ENCODE results near the gene CTBP1. TPM values are rescaled to one million over a fixed set of nuclear protein-coding genes. Genes with fewer than 3 reads are reported as not detected.

Gene CTBP1
- total and polyA plus RNA-seq, 2 of the 8 experiments (the other 6 are each of a cell fraction or from before 2014, with no cell fraction given), result 128 to 185 TPM

DNA sequence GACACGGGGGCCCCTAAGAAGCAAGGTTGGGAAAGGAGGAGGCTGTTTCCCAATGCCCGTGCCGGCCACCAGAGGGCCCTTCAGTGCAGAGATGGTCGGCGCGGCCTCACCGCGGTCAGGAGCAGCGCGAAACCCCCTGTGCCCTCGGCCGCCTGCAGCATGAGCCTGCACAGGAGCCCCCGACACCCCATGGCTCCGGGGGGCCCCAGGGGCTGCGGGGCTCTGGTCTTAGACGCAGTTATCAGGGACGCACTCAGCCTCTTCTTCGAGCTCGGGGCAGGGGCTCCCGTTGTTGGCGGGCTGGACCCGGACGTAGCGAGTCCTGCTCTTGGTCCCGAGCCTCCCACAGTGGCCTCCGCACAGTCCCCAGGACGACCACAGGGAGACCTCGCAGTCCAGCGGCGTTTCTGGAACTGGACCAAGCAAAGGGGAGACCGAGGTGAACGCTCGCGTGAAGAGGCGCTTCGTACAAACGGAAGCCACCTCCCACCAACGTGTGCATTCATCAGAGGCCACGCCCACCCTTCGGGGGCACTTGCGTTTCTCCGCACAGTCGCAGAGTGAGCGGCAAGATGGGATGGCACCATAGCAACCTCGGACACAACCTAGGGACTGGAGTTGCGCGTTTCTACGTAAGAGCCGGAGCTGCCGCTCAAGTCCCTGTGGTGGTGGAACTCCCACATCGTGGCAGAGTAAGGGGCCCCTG, 81.5 kb downstream of the CTBP1 start:
- no peak overlapping the region for H4K5ac ChIP-seq (ENCODE audit: insufficient read length, low read depth, low read length)
- no peak overlapping the region for H3K14ac ChIP-seq (ENCODE audit: insufficient read length)
- FAIRE-seq, result peak; percentile 72
- no peak overlapping the region for H2BK120ac ChIP-seq (replicated peaks; ENCODE audit: low read depth, low read length)
- H3K79me1 ChIP-seq (ENCODE audit: low read depth, low read length), result no peaks in the 10 kb centered on the region
- no peak overlapping the region for H2BK20ac ChIP-seq (ENCODE audit: low read length)
- peaks cover 0 to 12% (median 4%) of the 10 kb centered on the region in 4 experiments; a peak in 4 of 7 replicates for H3K4me1 ChIP-seq (replicated peaks in 1 of 4; ENCODE audit: control insufficient read depth in 3 of 4, insufficient read depth in 4 of 4, low read length in 3 of 4)
- peaks cover 11% of the 10 kb centered on the region; the same call in 1 of the 2 replicates for H3K23me2 ChIP-seq (ENCODE audit: low read depth, low read length)
- peak; percentile 75 to 90 for DNase-seq (ENCODE audit: low read depth in 1 of 2, low spot score in 2 of 2)
- H2BK15ac ChIP-seq (ENCODE audit: low read length), result no peak overlapping the region
- peak overlapping the region; percentile 30 to 75 (median 60) for H3K4me3 ChIP-seq (ENCODE audit: extremely low read depth in 1 of 4, insufficient read depth in 2 of 4, low read depth in 3 of 4, low read length in 4 of 4)
- no peak overlapping the region for H3K4ac ChIP-seq (replicated peaks; ENCODE audit: insufficient read length, low read depth, low read length)
- no peak overlapping the region for H2AK5ac ChIP-seq (ENCODE audit: low read depth, low read length)
- H3K79me2 ChIP-seq (ENCODE audit: control insufficient read depth in 1 of 2, insufficient read depth in 2 of 2, low read length in 2 of 2), result no peaks in the 10 kb centered on the region
- peaks cover 40 to 53% (median 50%) of the 10 kb centered on the region in 4 experiments for H3K27me3 ChIP-seq (replicated peaks in 1 of 4; ENCODE audit: control insufficient read depth in 3 of 4, extremely low read depth in 1 of 4, insufficient read depth in 3 of 4, low read length in 3 of 4)
- peak overlapping the region in 2 of 4 experiments; percentile 62; a peak in 4 of 7 replicates for H3K9ac ChIP-seq (replicated peaks in 1 of 4; ENCODE audit: extremely low read depth in 1 of 4, low read depth in 3 of 4, low read length in 3 of 4)
- POLR2A ChIA-PET (ENCODE audit: partially characterized antibody), result interaction anchor here (0.8 to 1.2 kb wide), 4 partner anchors 8 to 335 kb away, joined by 3 read pairs; no protein-coding TSS in a partner anchor
- no peak overlapping the region for H3K23ac ChIP-seq (ENCODE audit: insufficient read length)
- CTCF ChIA-PET (ENCODE audit: partially characterized antibody), result interaction anchor here (0.7 to 3.1 kb wide), 17 partner anchors 8 to 270 kb away, joined by 3 to 18 read pairs (median 3); no protein-coding TSS in a partner anchor
- peak overlapping the region; percentile 51 to 93 for H3K4me2 ChIP-seq (ENCODE audit: insufficient read depth in 1 of 2, low read depth in 2 of 2, low read length in 2 of 2)
- no peak overlapping the region for H4K91ac ChIP-seq (replicated peaks; ENCODE audit: insufficient read length, low read length)
- H3K18ac ChIP-seq (ENCODE audit: extremely low read depth, low read length), result peak overlapping the region; percentile 90
- H3K27ac ChIP-seq (ENCODE audit: low read depth, low read length), result no peak overlapping the region
- no peak overlapping the region for H2BK12ac ChIP-seq (ENCODE audit: low read depth, low read length)
- peaks cover 0 to 7% of the 10 kb centered on the region in 2 experiments; a peak in 1 of 4 replicates for H3K9me3 ChIP-seq (ENCODE audit: insufficient read depth in 2 of 2, low read depth in 1 of 2, low read length in 1 of 2)
- H4K20me1 ChIP-seq (replicated peaks in 1 of 2; ENCODE audit: control insufficient read depth in 1 of 2, insufficient read depth in 2 of 2, low read length in 2 of 2), result peaks cover 7 to 22% of the 10 kb centered on the region in 2 experiments
- H3K56ac ChIP-seq (replicated peaks; ENCODE audit: insufficient read length, low read depth, low read length), result peak overlapping the region; percentile 24
- WGBS, 2 experiments (ENCODE audit: extremely low coverage in 1 of 2, insufficient coverage in 1 of 2, insufficient read length in 1 of 2, insufficient replicate concordance in 2 of 2, low coverage in 1 of 2, low lambda C conversion rate in 2 of 2, missing lambda C conversion rate in 1 of 2), result 7% methylated on average over 37 of the region's 51 CpGs; no CpG with 5 or more reads in 1 of the 2 experiments
- 0 out of 2 replicates have a peak overlapping the region, but pooled peaks have one; percentile 13 for H2BK5ac ChIP-seq (ENCODE audit: low read depth, low read length)
- peak overlapping the region; percentile 70 for H2AFZ ChIP-seq (ENCODE audit: low read length)
- H3K36me3 ChIP-seq (ENCODE audit: control insufficient read depth in 2 of 4, insufficient read depth in 4 of 4, low read length in 3 of 4), result peaks cover 0 to 6% (median 0%) of the 10 kb centered on the region in 4 experiments; a peak in 1 of 8 replicates
- H4K8ac ChIP-seq (ENCODE audit: extremely low read depth, insufficient read depth, low read length), result peak overlapping the region; percentile 87
- TF ChIP-seq POLR2AphosphoS5 (IDR thresholded peaks at IDR 0.05; ENCODE audit: low read depth, low read length) (no peak; the same call in 1 of the 2 replicates), ASH2L (IDR thresholded peaks at IDR 0.05; ENCODE audit: low read length) (peak; percentile 54), RAD21 (IDR thresholded peaks at IDR 0.05 in 1 of 2, conservative IDR thresholded peaks at IDR 0.05 in 1 of 2; ENCODE audit: low read depth in 2 of 2, low read length in 2 of 2) (peak; percentile 64 to 70), TAF1 (IDR thresholded peaks at IDR 0.05; ENCODE audit: low read depth, low read length) (peak; percentile 52; the same call in 1 of the 2 replicates), ZNF274 (IDR thresholded peaks at IDR 0.05; ENCODE audit: borderline replicate concordance, extremely low read depth, low read length) (no peak), FOSL1 (IDR thresholded peaks at IDR 0.05; ENCODE audit: insufficient read depth, low read depth, low read length) (no peak), EGR1 (IDR thresholded peaks at IDR 0.05; ENCODE audit: borderline replicate concordance, low read depth, low read length) (no peak), SUZ12 (IDR thresholded peaks at IDR 0.05; ENCODE audit: low read length) (no peak), POLR2A (IDR thresholded peaks at IDR 0.05; ENCODE audit: control extremely low read depth in 1 of 2, low read depth in 2 of 2, low read length in 2 of 2) (peak in 1 of 2 experiments; percentile 28; a peak in 2 of 3 replicates), CHD1 (IDR thresholded peaks at IDR 0.05; ENCODE audit: low read depth, low read length) (no peak)
- TF ChIP-seq, protein P1, sequence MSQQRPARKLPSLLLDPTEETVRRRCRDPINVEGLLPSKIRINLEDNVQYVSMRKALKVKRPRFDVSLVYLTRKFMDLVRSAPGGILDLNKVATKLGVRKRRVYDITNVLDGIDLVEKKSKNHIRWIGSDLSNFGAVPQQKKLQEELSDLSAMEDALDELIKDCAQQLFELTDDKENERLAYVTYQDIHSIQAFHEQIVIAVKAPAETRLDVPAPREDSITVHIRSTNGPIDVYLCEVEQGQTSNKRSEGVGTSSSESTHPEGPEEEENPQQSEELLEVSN (IDR thresholded peaks at IDR 0.05), result peak; percentile 78
